ENCODE measurements around the gene DGKH. TPM values are rescaled to one million over a fixed set of nuclear protein-coding genes. Genes with fewer than 3 reads are reported as not detected.
A peak's percentile ranks its signal among the peaks of the same experiment; 100 is the strongest.

The DGKH gene
- total RNA-seq, 1 donor from 2014 or later, result 12.1 TPM

DNA sequence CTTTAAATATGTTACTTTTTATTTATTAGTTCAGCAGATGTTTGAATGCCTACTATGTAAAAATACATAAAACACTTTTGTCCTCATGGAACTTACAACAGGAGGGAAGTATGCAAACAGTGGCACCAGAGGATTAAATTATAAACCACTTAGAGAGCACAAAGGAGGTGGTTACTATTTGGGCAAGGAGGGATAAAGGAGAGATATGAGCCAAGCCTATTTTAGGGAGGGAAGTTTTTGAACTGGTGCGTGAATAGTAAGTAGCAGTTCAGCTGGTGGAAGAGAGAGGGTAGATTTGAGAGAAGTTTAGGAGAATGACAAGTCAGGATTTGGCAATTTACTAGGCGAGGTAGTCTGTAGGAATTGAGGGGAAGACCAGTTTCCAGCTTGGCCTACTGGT lies 232.1 kb downstream of the DGKH start:
- Histone ChIP-seq H3K36me3 (no peaks in the 10 kb centered on the region), H2AFZ (replicated peaks) (no peak overlapping the region), H3K9me3 (ENCODE audit: low read depth) (no peaks in the 10 kb centered on the region), H3F3A (ENCODE audit: low read depth) (peaks cover 9% of the 10 kb centered on the region), H4K20me1 (ENCODE audit: low read depth) (peaks cover 36% of the 10 kb centered on the region), H3K9ac (no peak overlapping the region), H3K4me2 (peak overlapping the region; percentile 37), H3K79me2 (ENCODE audit: low read depth) (peaks cover 100% of the 10 kb centered on the region), H3K27me3 (no peaks in the 10 kb centered on the region), H3K4me3 (no peak overlapping the region), H3K4me1 (peaks cover 38% of the 10 kb centered on the region), H3K27ac (peak overlapping the region; percentile 0)
- DNase-seq (ENCODE audit: low spot score), result no peak
- H3K36me3 Mint-ChIP-seq, result peaks cover 1% of the 10 kb centered on the region
- H3K4me3 Mint-ChIP-seq, result no peak overlapping the region
- peaks cover 14% of the 10 kb centered on the region for H3K4me1 Mint-ChIP-seq
- H3K9me3 Mint-ChIP-seq, result no peaks in the 10 kb centered on the region
- no peak overlapping the region for H3K27ac Mint-ChIP-seq
- TF ChIP-seq, protein P1, sequence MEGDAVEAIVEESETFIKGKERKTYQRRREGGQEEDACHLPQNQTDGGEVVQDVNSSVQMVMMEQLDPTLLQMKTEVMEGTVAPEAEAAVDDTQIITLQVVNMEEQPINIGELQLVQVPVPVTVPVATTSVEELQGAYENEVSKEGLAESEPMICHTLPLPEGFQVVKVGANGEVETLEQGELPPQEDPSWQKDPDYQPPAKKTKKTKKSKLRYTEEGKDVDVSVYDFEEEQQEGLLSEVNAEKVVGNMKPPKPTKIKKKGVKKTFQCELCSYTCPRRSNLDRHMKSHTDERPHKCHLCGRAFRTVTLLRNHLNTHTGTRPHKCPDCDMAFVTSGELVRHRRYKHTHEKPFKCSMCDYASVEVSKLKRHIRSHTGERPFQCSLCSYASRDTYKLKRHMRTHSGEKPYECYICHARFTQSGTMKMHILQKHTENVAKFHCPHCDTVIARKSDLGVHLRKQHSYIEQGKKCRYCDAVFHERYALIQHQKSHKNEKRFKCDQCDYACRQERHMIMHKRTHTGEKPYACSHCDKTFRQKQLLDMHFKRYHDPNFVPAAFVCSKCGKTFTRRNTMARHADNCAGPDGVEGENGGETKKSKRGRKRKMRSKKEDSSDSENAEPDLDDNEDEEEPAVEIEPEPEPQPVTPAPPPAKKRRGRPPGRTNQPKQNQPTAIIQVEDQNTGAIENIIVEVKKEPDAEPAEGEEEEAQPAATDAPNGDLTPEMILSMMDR (IDR thresholded peaks at IDR 0.05), result no peak
- TF ChIP-seq EZH2 (IDR thresholded peaks at IDR 0.05) (no peak), EZH2phosphoT487 (IDR thresholded peaks at IDR 0.05) (no peak)
- H3K27me3 Mint-ChIP-seq (ENCODE audit: insufficient read depth, low read depth), result no peaks in the 10 kb centered on the region

DNA sequence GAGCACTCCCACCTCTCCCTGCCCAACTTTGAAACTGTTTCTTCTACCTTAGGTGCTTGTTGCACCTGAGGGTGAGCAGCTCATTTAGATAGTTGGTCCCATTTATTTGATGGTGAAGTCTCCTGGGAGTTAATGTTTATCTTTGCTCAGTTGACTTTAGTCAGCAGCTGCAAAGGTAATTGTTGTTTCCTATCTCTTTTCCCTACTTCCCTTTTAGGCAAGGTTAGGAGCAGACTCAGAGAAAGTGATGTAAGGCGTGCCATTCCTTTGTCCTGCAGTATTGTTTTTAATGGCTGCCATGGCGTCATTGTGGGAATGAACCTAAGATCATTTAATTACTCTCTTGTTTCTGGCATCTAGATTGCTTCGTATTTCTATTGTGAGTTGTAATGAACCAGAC lies 235.1 kb downstream of the DGKH start:
- Histone ChIP-seq H4K20me1 (ENCODE audit: low read depth) (peaks cover 33% of the 10 kb centered on the region), H3K79me2 (ENCODE audit: low read depth) (peaks cover 77% of the 10 kb centered on the region), H2AFZ (replicated peaks) (no peak overlapping the region), H3K27me3 (no peaks in the 10 kb centered on the region), H3K4me3 (no peak overlapping the region), H3K9me3 (ENCODE audit: low read depth) (no peaks in the 10 kb centered on the region), H3K36me3 (peaks cover 14% of the 10 kb centered on the region), H3K4me2 (no peak overlapping the region), H3K9ac (no peak overlapping the region), H3K27ac (no peak overlapping the region), H3K4me1 (peaks cover 34% of the 10 kb centered on the region), H3F3A (ENCODE audit: low read depth) (peaks cover 9% of the 10 kb centered on the region)
- peaks cover 16% of the 10 kb centered on the region for H3K4me1 Mint-ChIP-seq
- no peak for DNase-seq (ENCODE audit: low spot score)
- peaks cover 16% of the 10 kb centered on the region for H3K36me3 Mint-ChIP-seq
- TF ChIP-seq EZH2phosphoT487 (IDR thresholded peaks at IDR 0.05) (no peak), EZH2 (IDR thresholded peaks at IDR 0.05) (no peak)
- TF ChIP-seq, protein P1 (IDR thresholded peaks at IDR 0.05), result no peak
- H3K4me3 Mint-ChIP-seq, result no peak overlapping the region
- H3K27ac Mint-ChIP-seq, result no peak overlapping the region
- no peaks in the 10 kb centered on the region for H3K27me3 Mint-ChIP-seq (ENCODE audit: insufficient read depth, low read depth)
- no peaks in the 10 kb centered on the region for H3K9me3 Mint-ChIP-seq

DNA sequence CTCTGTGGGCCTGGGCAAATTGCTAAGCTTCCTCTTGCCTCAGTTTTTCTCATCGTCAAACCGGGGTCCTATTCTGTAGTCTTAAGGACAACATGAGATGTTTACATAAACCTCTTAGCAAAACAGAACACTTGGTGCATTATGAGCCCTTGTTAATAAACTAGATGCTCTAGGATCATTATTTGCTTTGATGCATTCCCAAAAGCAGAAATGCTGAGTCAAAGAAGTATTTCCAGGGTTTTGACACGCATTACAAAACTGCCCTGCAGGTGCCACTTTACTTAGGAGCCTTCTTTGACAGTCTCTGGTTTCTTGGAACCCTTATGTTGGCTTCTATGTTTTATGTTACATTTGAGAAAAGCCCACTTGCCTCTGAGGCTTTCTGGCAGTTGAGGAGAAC lies 235.6 kb downstream of the DGKH start:
- Histone ChIP-seq H3K36me3 (peaks cover 15% of the 10 kb centered on the region), H4K20me1 (ENCODE audit: low read depth) (peaks cover 33% of the 10 kb centered on the region), H3K4me3 (no peak overlapping the region), H3K4me1 (peaks cover 34% of the 10 kb centered on the region), H3K27ac (no peak overlapping the region), H3K27me3 (no peaks in the 10 kb centered on the region), H2AFZ (replicated peaks) (no peak overlapping the region), H3K79me2 (ENCODE audit: low read depth) (peaks cover 72% of the 10 kb centered on the region), H3K9me3 (ENCODE audit: low read depth) (no peaks in the 10 kb centered on the region), H3K9ac (no peak overlapping the region), H3F3A (ENCODE audit: low read depth) (peaks cover 9% of the 10 kb centered on the region), H3K4me2 (no peak overlapping the region)
- Mint-ChIP-seq H3K9me3 (no peaks in the 10 kb centered on the region), H3K27ac (no peak overlapping the region), H3K27me3 (ENCODE audit: insufficient read depth, low read depth) (no peaks in the 10 kb centered on the region), H3K4me3 (no peak overlapping the region), H3K36me3 (peaks cover 19% of the 10 kb centered on the region), H3K4me1 (peaks cover 16% of the 10 kb centered on the region)
- no peak for DNase-seq (ENCODE audit: low spot score)
- TF ChIP-seq EZH2 (IDR thresholded peaks at IDR 0.05) (no peak), EZH2phosphoT487 (IDR thresholded peaks at IDR 0.05) (no peak)
- TF ChIP-seq, protein P1 (IDR thresholded peaks at IDR 0.05), result no peak

Small RNA genes within 50 kb of the gene (small RNA-seq; reads per million reads assigned to genes)
- gene RPS28P8, result not detected

Other genes with a start within 250 kb of the DGKH start
- gene VWA8, start 87.5 kb upstream of the DGKH start, total RNA-seq (ENCODE audit: low replicate concordance), result 12.4 and 12.6 TPM in 2 replicates
- gene AKAP11, start 223.5 kb downstream of the DGKH start, total RNA-seq (ENCODE audit: low replicate concordance), result 19.7 and 31.5 TPM in 2 replicates